Measurements from ENCODE around the gene SH3RF1. TPM values are rescaled to one million over a fixed set of nuclear protein-coding genes. Genes with fewer than 3 reads are reported as not detected.

SH3RF1 gene
- total and polyA plus RNA-seq, 2 experiments from 2014 or later = 7.8 to 12.4 TPM

DNA sequence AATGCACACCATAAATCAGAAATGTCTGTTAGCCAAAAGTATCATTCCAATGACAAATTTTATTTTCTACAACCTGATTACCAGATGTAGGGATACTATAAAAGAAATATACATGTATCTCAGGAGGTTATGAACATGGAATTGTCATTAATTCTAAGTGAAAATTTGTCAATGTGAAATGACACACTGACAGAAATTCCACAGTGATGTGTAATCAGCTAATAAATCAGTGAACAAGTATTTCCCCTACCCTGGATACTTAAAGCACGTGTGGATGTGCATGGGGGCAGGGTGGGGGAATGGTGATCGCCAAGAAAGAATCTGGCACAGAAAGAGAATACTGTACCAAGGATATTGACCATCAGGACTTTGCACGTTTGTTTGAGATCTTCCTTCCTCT is 123.6 kb downstream of the SH3RF1 start:
- TF ChIP-seq CREB1 (CRISPR knock-in tag; IDR thresholded peaks at IDR 0.05; ENCODE audit: low read depth) (no peak), ETS1 (IDR thresholded peaks at IDR 0.05) (no peak), JUNB (IDR thresholded peaks at IDR 0.05; ENCODE audit: unreplicated experiment) (no peak), STAT1 (IDR thresholded peaks at IDR 0.05; ENCODE audit: unreplicated experiment) (no peak), ZNF331 (CRISPR knock-in tag; IDR thresholded peaks at IDR 0.05; ENCODE audit: low read depth) (no peak), ZNF462 (CRISPR knock-in tag; IDR thresholded peaks at IDR 0.05) (no peak), EZH2phosphoT487 (IDR thresholded peaks at IDR 0.05; ENCODE audit: unreplicated experiment) (no peak), CTCF (conservative IDR thresholded peaks at IDR 0.05; ENCODE audit: low read depth in 2 of 2) (no peak), EZH2 (IDR thresholded peaks at IDR 0.05; ENCODE audit: low read depth, unreplicated experiment) (no peak)
- TF ChIP-seq, protein P1, sequence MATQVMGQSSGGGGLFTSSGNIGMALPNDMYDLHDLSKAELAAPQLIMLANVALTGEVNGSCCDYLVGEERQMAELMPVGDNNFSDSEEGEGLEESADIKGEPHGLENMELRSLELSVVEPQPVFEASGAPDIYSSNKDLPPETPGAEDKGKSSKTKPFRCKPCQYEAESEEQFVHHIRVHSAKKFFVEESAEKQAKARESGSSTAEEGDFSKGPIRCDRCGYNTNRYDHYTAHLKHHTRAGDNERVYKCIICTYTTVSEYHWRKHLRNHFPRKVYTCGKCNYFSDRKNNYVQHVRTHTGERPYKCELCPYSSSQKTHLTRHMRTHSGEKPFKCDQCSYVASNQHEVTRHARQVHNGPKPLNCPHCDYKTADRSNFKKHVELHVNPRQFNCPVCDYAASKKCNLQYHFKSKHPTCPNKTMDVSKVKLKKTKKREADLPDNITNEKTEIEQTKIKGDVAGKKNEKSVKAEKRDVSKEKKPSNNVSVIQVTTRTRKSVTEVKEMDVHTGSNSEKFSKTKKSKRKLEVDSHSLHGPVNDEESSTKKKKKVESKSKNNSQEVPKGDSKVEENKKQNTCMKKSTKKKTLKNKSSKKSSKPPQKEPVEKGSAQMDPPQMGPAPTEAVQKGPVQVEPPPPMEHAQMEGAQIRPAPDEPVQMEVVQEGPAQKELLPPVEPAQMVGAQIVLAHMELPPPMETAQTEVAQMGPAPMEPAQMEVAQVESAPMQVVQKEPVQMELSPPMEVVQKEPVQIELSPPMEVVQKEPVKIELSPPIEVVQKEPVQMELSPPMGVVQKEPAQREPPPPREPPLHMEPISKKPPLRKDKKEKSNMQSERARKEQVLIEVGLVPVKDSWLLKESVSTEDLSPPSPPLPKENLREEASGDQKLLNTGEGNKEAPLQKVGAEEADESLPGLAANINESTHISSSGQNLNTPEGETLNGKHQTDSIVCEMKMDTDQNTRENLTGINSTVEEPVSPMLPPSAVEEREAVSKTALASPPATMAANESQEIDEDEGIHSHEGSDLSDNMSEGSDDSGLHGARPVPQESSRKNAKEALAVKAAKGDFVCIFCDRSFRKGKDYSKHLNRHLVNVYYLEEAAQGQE (IDR thresholded peaks at IDR 0.05; ENCODE audit: unreplicated experiment) = no peak
- Mint-ChIP-seq H3K27me3 (ENCODE audit: insufficient read depth, low read depth, poor library complexity) (no peaks in the 10 kb centered on the region), H3K36me3 (ENCODE audit: low read depth) (no peaks in the 10 kb centered on the region; the same call in 2 of the 3 replicates), H3K4me1 (peaks cover 31% of the 10 kb centered on the region), H3K4me3 (no peak overlapping the region), H3K9me3 (no peaks in the 10 kb centered on the region), H3K27ac (no peak overlapping the region)
- Histone ChIP-seq H3K27ac (ENCODE audit: low read depth) (no peak overlapping the region), H3K27me3 (ENCODE audit: insufficient read depth) (no peaks in the 10 kb centered on the region), H3K36me3 (ENCODE audit: insufficient read depth) (no peaks in the 10 kb centered on the region), H2AFZ (no peak overlapping the region), H3K4me3 (no peak overlapping the region), H4K20me1 (replicated peaks; ENCODE audit: insufficient read depth) (no peaks in the 10 kb centered on the region), H3K4me2 (no peak overlapping the region), H3F3A (replicated peaks; ENCODE audit: low read depth) (no peaks in the 10 kb centered on the region), H3K9me2 (ENCODE audit: insufficient read depth) (no peaks in the 10 kb centered on the region), H3K4me1 (ENCODE audit: insufficient read depth) (peaks cover 18% of the 10 kb centered on the region), H3K79me2 (replicated peaks; ENCODE audit: insufficient read depth) (no peaks in the 10 kb centered on the region)
- no peak for DNase-seq (ENCODE audit: low spot score)
- ATAC-seq = no peak

All from GM23338 (cell line).